Thyroid gland (tissue), 4 donors: ENCODE results near the gene TGOLN2. TPM values are rescaled to one million over a fixed set of nuclear protein-coding genes. Genes with fewer than 3 reads are reported as not detected.
A peak's percentile ranks its signal among the peaks of the same experiment; 100 is the strongest.

Experiments used
- DNase-seq, 2 donors: peaks; one replicate each; pipeline ENCODE4 v3.0.0-alpha.2; 2019
- H3K27ac ChIP-seq, 3 donors: fragments of 200-600 bp; sonication (generic); 1 replicate in 2 of 3; 2 replicates in 1 of 3; pipeline ENCODE4 v1.5.1; 2016 to 2019; ENCODE audit warnings: mild to moderate bottlenecking in 1 of 3, moderate library complexity in 1 of 3
- H3K27me3 ChIP-seq: fragments of 200-600 bp; sonication (generic); one replicate; pipeline ENCODE4 v1.5.1; 2019
- H3K36me3 ChIP-seq, 2 donors: fragments of 200-600 bp; sonication (generic); one replicate each; pipeline ENCODE4 v1.5.1; 2016 to 2019
- H3K4me1 ChIP-seq, 2 donors: fragments of 200-600 bp; sonication (generic); one replicate each; pipeline ENCODE4 v1.5.1; 2017 to 2019
- H3K4me3 ChIP-seq, 3 donors: fragments of 200-600 bp; sonication (generic); replicated peaks in 1 of 3; 1 replicate in 2 of 3; 2 replicates in 1 of 3; pipeline ENCODE4 v1.5.1; 2016; ENCODE audit warnings: mild to moderate bottlenecking in 1 of 3
- H3K9me3 ChIP-seq: fragments of 200-600 bp; sonication (generic); one replicate; pipeline ENCODE4 v1.5.1; 2017
- CTCF ChIP-seq, 6 experiments: fragments of 200-600 bp in 3 of 6; fragments of 450-650 bp in 3 of 6; sonication (generic) in 3 of 6; IDR thresholded peaks; one replicate each; pipeline ENCODE4 v1.5.1; 2016 to 2019; ENCODE audit warnings: antibody characterized with exemption in 6 of 6, mild to moderate bottlenecking in 2 of 6, inconsistent platforms in 1 of 6, moderate library complexity in 1 of 6
- POLR2A ChIP-seq, 2 donors: fragments of 450-650 bp; IDR thresholded peaks; one replicate each; pipeline ENCODE4 v1.6.1; 2017; ENCODE audit warnings: antibody characterized with exemption in 2 of 2, mild to moderate bottlenecking in 2 of 2, moderate library complexity in 1 of 2
- WGBS, 2 donors: methylation state at CpG; one replicate each; pipeline ENCODE4 v1.1.5; 2017; 5-methylcytosine and 5-hydroxymethylcytosine counted together
- intact Hi-C: fragments of 100-400 bp; cut with DNase I; formaldehyde crosslinking; loops from one replicate; pipeline ENCODE4 v1.15.1; 2023
- total RNA-seq, 4 donors: library from RNA; depleted of rRNA; stranded (reverse); fragments of >200 nt; gene quantifications; one replicate each; pipeline ENCODE4 v1.2.3, GENCODE V29; 2016

Gene TGOLN2
- total RNA-seq, 4 donors from 2014 or later = 146 to 207 (median 162) TPM

- H3K4me3 ChIP-seq = no peak overlapping the region
- no peaks in the 10 kb centered on the region for H3K27me3 ChIP-seq
- peaks cover 0 to 6% of the 10 kb centered on the region in 2 donors for H3K36me3 ChIP-seq
- TF ChIP-seq CTCF (IDR thresholded peaks at IDR 0.05) = no peak
- TF ChIP-seq POLR2A (IDR thresholded peaks at IDR 0.05) = no peak
- H3K27ac ChIP-seq = no peak overlapping the region
- H3K9me3 ChIP-seq = no peaks in the 10 kb centered on the region
- no peak for DNase-seq
- intact Hi-C loops = loop anchor here (10.0 kb wide), 1 partner anchor 216 kb away; no protein-coding TSS in a partner anchor
- H3K4me1 ChIP-seq = peaks cover 33 to 35% of the 10 kb centered on the region in 2 donors
Measured at GRCh38 chr2:85329181-85329651, 1.4 kb upstream of the TGOLN2 start.

DNA sequence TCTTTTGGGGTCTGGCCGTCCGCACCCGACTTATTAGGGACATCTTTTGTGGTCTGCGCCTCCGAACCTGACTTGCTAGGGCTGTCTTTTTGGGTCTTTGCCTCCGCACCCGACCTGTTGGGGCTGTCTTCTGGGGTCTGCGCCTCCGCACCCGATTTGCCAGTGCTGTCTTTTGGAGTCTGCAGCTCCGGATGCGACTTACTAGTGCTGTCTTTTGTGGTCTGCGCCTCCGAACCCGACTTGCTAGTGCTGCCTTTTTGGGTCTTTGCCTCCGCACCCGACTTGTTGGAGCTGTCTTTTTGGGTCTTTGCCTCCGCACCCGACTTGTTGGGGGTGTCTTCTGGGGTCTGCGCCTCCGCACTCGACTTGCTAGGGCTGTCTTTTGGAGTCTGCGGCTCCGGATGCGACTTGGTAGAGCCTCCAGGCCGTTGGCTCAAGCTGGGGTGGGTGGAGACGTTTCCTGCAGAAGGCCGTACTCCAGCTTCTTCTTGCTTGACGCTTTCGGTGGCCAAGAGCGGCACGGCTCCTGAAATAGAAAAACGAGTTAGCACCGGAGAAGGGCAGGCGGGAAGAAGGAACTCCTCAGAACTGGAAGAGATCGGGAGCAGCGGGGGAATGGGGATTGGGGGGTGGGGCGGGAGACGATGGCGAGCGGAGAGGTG lies 498 bp downstream of the TGOLN2 start:
- peaks cover 15 to 25% of the 10 kb centered on the region in 2 donors for H3K36me3 ChIP-seq
- peak overlapping the region; percentile 80 to 96 (median 91) for H3K27ac ChIP-seq
- DNase-seq = peak; percentile 44 to 47
- H3K4me1 ChIP-seq = peaks cover 37 to 49% of the 10 kb centered on the region in 2 donors
- intact Hi-C loops = loop anchor here (10.0 kb wide), 1 partner anchor 218 kb away; no protein-coding TSS in a partner anchor
- H3K4me3 ChIP-seq = peak overlapping the region; percentile 56 to 86 (median 65)
- TF ChIP-seq CTCF (IDR thresholded peaks at IDR 0.05) (no peak), POLR2A (IDR thresholded peaks at IDR 0.05) (no peak)
- 2 to 7% methylated on average over 41 of the region's 41 CpGs for WGBS, 2 donors
- no peaks in the 10 kb centered on the region for H3K9me3 ChIP-seq
- no peaks in the 10 kb centered on the region for H3K27me3 ChIP-seq

DNA sequence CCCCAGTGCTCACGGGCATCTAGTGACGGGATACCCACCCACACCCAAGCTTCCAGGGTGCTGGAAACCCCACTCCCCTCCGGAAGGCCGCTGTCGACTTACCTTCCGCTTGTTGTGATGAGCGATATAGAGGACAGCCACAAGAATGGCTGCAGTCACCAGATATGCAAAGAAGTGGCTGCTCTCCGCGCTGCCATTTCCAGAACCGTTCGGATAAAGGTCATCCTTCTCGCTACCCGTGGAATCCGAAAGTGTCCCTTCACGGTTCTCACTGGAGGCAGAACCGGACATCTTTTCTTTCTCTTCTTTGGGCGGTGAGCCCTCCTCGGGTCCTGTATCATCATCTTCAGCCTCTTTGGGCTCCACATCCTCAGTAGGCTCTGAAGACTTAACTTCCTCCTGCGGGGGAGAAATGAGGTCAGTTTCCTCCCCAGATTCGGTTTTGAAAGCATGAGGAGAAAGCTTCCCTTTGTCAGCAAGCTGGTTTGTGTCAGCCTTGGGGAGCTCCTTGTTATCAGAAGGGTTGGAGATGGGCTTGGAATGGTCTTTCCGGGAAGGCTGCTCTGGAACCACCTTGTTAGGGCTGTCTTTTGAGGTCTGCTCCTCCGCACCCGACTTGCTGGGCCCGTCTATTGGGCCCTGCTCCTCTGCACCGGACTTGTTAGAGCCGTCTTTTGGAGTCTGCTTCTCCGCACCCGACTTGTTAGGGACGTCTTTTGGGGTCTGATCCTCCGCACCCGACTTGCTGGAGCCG lies 1.2 kb downstream of the TGOLN2 start:
- H3K4me1 ChIP-seq = peaks cover 37 to 49% of the 10 kb centered on the region in 2 donors
- intact Hi-C loops = loop anchor here (10.0 kb wide), 1 partner anchor 218 kb away; no protein-coding TSS in a partner anchor
- no peaks in the 10 kb centered on the region for H3K27me3 ChIP-seq
- 28 to 36% methylated on average over 28 to 30 of the region's 32 CpGs for WGBS, 2 donors
- peak overlapping the region; percentile 56 to 86 (median 65) for H3K4me3 ChIP-seq
- H3K9me3 ChIP-seq = no peaks in the 10 kb centered on the region
- peaks cover 22 to 32% of the 10 kb centered on the region in 2 donors for H3K36me3 ChIP-seq
- DNase-seq = no peak
- TF ChIP-seq POLR2A (IDR thresholded peaks at IDR 0.05) (no peak), CTCF (IDR thresholded peaks at IDR 0.05) (no peak)
- peak overlapping the region in 2 of 3 donors; percentile 80 to 96 for H3K27ac ChIP-seq

GRCh38 chr2:85325466-85325811 lies 2.4 kb downstream of the TGOLN2 start:
- H3K36me3 ChIP-seq = peaks cover 31 to 34% of the 10 kb centered on the region in 2 donors
- 68 to 73% methylated on average over 9 of the region's 9 CpGs for WGBS, 2 donors
- no peaks in the 10 kb centered on the region for H3K27me3 ChIP-seq
- peaks cover 40 to 49% of the 10 kb centered on the region in 2 donors for H3K4me1 ChIP-seq
- no peak for DNase-seq
- no peaks in the 10 kb centered on the region for H3K9me3 ChIP-seq
- peak overlapping the region in 1 of 3 donors; percentile 11 for H3K27ac ChIP-seq
- intact Hi-C loops = loop anchor here (10.0 kb wide), 1 partner anchor 219 kb away; no protein-coding TSS in a partner anchor
- no peak for TF ChIP-seq POLR2A (IDR thresholded peaks at IDR 0.05)
- no peak for TF ChIP-seq CTCF (IDR thresholded peaks at IDR 0.05)
- peak overlapping the region in 2 of 3 donors; percentile 56 to 65 for H3K4me3 ChIP-seq
